Measurements from ENCODE around the gene RBM19.

The RBM19 gene

DNA sequence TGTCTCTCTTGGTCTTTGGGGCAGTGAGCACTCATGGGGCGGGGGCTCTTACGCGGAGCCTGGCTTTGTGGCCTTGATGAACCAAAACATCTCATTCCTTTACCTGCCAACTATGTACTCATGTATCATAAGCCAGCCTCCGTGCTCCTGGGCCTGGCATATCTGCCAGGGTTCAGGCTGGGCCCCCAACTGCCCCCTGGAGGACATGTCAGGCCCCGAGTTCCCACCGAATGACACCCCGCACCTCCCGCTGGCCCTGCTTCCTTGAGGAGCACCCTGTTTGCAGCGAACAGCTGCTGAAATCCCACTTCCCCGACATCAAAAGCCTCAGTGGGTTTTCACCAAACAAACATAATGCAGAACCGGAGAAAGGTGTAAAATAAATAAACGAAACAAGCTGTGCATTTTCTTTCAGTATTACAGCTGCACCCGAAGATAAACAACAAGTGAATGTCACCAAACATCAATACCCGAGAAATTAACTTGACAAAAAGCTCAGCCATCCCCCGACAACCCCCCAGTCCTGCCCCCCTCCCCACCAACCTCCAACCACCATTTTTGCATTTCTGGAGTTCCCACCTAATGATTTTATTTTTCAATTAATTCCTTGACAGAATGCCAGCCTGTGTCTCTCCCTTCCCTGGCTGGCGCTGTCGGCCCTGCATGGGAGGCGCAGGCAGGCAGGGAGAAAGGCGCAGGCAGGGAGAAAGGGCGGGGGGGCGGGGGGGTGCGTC lies 139.2 kb downstream of the RBM19 start:
- DNase-seq, result no peak

DNA sequence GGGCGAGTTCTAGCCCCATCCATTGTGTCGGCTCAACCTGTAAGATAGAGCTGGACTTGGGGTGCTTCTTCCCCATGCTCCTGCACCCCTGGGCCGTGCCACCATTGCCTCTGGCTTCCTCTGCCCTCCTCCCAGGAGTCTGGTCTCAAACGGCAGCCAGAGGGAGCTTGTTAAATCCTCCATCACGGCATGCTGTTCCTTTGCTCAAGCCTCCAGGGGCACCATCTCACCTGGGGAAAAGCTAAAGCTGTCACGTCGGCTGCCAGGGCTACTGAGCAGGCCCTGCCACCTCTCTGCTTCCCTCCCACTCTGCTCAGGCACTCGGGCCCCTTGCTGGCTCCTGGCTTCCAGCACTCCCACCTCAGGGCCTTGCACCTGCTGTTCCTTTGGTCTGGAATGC lies 140.4 kb downstream of the RBM19 start:
- DNase-seq, result no peak

DNA sequence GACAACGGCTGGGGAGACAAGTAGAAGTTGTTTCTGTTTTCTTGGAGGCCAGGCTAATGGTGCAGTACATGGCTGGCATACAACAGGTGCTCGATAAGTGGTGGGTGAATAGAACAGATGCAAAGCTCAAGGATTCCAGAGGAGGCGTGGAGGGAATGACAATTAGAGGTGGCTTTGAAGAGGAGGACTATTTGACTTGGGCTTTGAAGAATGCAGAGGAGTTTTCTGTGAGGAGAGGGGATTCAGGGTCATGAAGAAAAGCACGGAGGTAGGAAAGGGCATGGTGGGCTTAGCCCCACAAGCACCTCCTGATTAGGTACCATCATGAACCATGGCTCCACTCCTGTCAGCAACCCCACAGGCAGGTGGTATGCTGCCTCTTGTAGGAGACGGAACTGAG lies 142.3 kb downstream of the RBM19 start:
- DNase-seq, result no peak

DNA sequence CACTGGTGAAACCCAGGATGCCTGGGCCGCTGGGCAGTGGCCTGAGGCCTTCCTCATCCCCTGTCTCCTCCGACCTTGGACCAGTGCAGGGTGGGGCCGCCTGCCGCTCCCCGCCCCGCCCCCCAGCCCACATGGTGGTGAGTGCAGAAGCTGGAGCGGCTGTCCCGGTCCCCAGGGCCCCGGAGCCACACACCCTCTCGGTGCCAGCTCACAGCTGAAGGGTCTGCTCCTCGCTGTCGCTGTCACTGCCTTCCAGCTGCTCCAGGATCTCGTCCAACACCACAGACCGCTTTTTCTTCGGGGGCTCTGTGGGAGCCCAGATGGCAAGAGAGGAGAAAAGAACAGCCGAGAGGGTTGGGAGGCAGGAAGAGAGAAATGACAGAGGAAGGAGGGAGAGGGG lies 143.1 kb downstream of the RBM19 start:
- DNase-seq, result no peak

DNA sequence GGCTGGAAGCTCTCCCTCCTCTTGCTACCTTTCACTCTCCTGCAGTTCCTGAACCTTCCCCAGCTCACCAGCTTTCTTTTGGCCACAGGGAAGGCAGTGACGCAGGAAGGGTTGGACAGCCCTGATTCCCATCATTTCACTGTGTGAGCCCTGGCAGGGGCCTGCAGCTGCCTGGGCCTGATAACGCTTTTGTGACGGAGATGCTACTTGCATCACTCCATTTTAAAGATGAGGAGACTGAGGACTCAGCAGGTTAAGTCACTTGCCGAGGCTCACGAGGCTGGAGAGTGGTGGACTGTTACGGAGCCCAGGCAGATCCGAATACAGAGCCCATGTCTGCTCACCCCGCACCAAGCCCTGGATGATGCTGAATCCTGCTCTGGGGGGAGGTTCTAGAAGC lies 145.3 kb downstream of the RBM19 start:
- DNase-seq, result no peak

DNA sequence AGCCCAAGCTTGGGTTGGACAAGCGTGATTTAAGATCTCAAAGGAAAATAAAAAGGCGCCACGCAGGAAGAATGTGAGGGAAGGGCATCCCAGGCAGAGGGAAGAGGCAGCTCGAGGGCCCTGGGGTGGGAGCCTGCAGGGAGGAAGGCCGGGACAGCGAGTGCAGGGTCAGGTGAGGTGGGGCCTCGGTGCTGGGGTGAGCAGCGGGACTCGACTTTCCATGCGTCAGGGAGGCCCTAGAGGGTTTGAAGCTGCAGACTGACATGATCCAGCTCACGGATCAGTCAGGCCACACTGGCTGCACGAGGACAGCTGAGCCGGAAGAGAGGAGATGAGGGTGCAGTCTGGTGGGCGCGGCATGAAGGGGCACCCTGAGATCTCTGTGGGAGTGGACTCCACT lies 145.8 kb downstream of the RBM19 start:
- no peak for DNase-seq

DNA sequence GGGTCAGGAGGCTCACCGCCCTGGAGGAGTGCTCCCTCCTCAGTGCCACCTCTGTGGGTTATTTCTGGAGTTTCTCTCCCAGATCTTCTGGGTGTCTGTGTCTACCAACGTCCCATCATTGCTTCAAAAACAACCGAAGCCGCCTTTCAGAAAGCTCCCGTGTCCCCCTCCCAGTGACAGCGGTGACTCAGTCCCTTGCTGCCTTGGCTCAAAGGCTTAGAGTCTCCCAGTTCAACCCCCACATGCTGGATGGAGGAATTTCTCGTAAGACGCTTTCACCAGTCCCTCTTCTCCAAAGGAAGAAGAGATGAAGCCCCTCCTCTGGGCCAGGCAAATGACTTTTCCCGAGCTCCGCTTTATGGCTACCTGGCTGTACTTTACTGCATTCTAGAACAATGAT lies 146.6 kb downstream of the RBM19 start:
- no peak for DNase-seq

DNA sequence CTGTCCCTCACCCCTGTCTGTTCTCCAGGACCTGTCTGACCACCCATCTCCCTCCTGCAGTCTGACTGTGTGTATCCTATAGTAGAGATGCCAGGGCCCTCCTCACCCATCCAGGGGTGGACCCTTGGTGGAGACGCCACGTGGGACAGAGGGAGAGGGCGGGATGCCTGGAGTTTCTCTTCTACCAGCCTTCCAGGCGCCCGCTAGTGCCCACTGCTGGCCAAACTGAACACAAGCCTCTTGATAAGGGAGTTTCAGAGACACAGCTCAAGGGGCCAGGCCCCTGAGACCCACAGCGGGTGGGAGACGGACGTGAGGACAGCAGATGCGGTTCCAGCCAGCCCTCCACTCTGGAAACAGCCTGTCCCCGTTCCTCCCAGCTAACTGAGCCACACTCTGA lies 147.3 kb downstream of the RBM19 start:
- no peak for DNase-seq

DNA sequence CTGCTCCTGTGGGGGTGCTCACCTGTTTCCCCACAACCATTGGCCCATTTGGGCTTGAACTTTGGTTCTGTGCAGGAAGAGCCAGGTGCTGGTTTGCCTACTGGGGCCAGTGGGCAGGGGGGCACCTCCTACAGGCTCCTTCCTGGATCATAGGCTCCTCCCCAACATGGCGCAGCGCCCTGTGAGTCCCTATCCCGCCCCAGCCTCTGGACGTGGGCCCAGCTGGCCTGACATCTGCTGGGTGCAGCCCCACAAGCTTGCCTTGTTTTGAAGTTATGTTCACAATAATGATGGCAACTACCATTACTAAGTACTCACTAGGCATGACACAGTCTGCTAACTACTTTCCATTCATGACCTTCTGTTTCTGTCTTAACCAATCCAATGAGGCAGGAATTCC lies 147.8 kb downstream of the RBM19 start:
- DNase-seq, result no peak

DNA sequence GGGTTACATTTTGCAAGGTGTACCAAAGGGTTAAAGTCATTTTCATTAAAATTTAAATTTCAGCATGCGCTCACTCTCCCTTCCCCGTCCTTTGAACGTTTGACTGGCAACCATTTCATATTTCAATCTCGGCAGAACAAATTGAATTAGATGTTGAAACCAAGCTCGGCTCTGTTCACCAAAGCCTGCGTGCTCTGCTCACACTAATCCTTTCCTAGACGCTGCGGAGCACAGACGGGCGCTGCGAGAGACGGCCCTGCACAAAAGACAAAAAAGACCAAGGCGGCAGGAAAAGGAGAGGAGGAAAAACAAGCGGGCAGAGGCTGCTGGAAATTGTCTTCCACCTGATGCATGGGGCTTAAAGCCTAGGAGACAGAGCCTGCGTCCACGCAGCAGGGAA lies 149.3 kb downstream of the RBM19 start:
- DNase-seq, result no peak

DNA sequence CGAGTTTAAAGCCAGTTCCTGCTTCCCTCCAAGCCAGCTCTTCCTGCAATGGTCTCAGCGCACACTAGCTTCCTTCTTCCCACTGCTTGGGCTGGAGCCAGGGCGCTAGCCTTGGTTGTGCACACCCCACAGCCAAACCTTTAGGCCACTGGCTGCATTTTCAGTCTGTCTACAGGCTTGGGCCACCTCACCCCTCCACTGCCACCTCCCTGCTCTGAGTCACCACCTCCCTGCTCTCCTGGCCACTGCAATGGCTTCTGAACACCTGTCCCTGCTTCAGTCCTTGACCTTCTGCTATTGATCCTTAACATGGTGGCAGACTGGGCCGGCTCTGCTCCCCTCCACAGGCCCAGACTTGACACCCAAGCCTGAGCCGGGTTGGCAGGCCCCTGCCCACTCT lies 151.1 kb downstream of the RBM19 start:
- no peak for DNase-seq

DNA sequence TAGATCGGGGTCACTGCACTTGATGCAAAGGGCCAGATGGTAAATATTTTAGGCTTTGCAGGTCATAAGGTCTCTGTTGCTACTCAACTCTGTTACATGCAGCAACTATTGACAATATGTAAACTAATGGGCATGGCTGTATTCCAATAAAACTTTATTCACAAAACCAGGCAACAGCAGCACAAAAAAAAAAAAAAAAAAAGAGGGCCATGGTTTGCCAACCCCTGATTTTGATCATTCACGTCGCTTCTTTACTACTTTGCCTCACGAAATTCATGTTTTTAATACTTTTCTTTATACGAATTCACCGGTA lies 152.9 kb downstream of the RBM19 start:
- no peak for DNase-seq

DNA sequence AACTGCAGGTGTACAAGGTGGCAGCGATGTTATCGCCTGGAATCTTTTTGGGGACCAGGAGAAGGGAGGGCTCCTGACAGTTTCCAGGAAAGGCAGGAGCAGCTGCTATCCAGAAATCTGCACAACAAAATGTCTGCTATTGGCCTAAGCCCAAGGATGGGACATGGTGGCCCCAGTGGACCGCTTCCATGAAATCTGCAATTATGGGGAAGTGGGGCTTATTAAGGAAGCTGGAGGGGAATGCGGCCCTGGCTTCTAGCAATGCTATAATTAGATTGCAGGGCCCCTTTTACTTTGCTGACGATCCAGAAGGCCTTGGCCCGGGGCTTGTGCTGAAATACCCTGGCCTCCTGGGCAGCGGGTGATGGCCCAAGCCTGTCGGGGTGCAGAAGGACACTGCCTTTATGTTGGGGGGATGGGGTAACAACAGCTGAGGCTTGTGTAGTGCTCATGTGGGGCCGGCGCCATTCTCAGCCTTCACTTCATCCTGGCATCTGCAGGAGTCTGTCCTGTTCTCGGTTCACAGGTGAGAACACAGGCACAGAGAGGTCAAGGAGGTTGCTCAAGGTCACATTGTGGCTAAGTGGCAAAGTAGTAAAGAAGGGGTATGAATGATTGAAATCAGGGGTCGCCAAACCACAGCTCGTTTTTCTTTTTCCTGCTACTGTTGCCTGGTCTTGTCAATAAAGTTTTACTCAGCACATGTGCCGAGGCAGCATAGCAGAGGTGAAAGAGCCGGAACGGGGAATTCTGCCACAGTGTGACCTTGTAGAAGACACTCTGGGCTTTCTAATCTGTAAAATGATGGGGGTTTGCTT lies 153.5 kb downstream of the RBM19 start:
- DNase-seq, result no peak

DNA sequence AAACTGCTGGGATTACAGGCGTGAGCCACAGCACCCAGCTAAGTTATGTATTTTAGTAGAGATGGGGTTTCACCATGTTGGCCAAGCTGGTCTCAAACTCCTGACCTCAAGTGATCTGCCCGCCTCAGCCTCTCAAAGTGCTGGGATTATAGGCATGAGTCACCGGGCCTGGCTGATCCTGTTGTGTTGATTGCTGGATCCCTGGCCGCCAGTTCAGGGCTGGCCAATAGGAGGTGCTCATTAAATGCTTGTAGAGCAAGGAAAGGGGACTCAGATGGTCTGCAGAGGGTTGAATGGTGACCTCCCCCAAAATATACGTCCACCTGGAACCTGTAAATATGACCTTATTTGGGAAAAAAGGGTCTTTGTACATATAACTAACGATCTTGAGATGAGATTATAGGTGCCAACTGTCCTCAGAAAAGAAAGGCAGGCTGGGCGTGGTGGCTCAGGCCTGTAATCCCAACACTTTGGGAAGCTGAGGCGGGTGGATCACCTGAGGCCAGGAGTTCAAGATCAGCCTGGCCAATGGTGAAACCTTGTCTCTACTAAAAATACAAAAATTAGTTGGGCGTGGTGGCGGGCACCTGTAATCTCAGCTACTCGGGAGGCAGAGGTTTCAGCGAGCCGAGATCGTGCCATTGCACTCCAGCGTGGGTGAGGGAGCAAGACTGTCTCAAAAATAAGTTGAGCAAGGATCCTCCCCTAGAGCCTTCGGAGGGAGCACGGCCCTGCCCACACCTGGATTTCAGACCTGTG lies 156.5 kb downstream of the RBM19 start:
- DNase-seq, result peak; percentile 14

DNA sequence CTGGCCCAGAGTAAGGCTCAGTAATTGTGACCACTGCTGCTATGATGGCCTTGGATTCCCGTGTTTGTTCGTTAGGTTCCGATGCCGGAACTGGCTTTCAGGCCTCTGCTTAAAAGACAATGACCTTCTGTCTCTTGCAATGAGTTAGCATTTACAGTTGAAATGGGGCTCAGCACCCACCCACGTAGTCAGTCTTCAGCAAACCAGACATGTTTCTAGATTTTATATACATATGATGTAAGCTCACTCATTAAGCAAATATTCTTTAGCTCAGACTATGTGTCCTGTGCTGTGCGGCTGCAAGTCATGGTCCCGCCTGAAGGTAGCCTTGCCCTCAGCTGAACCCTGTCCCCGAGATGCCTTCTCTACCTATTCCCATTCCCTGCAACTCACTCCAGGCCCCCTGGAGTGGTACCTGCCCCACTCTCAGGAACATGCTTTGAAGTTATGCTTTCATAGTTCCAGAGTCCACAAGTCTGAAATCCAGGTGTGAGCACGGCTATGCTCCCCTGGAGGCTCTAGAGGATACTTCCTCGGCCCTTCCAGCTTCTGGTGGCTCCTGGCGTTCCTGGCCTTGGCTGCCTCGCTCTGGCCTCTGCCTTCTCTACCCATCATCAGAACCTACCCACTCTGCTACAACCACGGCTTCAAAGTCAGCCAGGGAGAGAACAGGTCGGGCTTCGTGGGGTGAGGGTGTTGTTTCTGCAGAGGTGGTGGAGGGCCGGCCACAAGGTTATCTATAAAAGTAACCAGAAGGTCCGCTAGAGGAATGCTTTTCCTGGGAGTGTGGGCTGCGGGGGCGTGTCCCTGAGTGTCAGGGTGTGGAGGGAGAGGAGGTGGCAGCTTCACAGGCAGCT lies 157.8 kb downstream of the RBM19 start:
- DNase-seq, result no peak

DNA sequence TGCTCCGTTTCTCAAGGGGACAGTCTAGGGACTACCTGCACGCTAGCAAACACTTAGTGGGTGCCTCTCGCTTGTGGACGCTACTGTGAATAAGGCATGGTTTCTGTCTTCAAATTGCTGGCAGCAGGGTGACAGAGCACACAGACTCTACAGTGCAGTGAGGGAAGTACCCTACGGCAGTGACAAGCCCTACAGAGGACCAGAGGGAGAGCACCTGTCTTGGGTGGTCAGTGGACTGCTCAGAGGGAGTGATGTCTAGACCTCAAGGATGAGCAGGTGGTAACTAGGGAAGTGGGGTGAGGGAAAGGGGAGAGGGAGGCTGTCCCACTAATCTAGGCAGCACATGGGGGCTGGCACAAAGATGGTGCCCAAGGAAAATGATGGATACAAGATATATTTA lies 160.5 kb downstream of the RBM19 start:
- DNase-seq, result no peak

DNA sequence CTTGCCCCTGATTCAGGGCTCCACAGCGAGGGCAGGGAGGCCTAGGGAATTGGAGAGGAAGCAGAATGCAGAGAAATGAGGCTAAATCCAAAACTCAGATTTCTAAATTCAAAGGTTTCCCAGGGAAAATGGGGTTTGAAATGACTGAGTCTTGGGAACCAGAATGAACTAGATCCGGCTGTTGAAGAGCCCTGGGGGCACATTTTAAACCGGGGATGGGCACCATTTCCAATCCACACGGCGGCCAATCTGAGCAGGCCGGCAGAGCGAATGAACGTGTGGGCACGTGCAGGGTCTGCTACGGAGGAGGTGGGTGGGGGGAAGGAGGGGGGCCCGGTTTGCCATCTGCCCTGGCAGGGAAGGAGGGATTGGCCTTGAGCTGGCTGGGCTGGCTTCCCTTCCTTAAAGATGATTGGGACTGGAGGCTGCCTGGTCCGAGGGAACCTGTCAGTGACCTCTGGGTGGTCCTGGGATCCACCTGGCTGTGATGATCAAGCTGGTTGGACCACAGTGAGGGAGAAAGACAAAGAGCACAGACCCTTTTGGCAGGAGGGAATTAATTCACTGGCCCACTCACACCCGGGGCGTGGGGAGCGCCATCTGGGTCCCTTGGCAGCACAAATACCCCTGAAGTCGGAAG lies 161.0 kb downstream of the RBM19 start:
- no peak for DNase-seq

DNA sequence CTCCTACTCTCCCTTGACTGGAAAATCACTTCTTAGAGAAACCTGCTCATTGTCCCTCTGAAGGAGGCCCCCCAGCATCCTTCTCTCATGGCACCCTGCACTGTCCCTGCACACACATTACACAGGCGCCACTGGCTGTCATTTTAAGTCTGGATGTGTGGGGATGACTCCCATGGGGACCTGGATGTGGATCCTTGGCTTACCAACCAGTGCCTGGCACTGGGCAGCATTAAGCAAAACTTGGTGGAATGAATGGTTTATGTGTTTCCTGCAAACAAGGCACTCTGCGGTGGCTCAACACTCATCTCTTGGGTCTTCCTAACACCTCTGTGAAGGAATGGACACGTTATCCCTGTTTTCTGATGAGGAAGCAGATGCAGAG lies 162.4 kb downstream of the RBM19 start:
- DNase-seq, result no peak

DNA sequence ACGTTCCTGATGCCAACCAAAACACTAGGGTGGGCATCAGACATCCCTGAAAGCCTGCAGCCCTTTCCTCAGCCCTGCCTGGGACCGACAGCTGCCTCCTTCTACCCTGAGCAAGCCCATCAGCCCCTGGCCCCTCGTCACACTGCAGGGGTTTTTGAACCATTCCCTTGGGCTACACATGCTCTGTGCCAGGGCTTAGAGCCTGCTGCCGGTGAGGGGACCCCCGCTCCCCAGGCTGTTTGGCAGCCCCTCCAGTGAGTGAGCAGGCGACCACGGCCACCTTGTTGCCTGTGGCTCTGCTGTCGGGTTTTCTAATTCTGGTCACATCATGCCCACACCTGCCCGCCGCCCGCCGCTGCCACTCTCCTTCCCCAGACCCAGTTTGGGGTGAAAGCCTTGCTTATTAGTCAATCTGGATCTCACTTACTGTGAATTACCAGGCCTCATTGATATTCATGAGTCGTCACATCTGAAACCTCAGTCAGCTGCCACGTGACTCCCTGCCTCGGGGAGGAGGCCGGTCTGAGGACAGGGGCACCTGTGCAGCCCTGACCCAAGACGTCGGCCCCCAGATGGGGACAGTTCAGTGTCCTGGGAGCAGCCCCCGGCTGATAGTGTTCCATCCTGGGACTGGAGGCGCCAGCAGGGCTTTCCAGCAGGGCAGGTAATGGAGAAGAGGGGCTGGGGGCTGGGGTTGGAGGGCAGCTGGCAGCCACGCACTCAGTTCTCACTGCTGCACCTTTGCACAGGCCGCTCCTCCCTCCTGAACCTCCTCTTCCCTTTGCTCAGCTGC lies 163.0 kb downstream of the RBM19 start:
- DNase-seq, result no peak

DNA sequence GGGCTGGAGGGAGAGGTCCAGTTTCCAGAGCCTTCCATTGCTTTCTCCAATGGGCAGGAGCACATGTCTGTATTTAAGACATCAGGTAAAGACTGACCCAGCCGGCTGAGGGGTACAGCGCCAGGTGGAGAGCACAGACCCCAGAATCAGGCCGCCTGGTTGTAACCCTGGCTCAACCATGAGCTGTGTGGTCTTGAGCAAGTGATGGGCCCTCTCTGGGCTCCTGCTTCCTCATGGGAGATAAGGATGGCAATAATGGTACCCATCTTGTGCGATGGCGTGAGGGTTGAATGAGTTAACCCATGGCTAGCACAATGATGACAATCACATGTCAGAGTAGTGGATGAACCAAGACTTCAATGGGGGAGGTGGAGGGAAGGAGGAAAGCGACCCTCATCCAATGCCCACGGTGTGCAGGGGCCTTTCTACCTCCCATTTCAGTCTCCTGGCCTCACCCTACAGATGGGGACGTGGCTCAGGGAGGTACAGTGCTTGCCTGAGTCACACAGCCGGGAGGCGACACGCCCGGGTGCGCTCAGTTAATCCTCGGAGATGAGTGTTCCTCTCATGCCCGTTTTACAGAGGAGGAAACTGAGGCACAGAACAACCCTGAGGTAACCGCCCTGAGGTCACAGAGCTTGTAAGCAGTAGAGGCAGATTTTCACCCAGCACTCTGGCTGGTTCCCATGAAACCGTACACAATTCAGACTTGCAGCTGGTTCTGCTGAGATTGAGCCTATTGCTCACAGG lies 163.9 kb downstream of the RBM19 start:
- DNase-seq, result no peak

DNA sequence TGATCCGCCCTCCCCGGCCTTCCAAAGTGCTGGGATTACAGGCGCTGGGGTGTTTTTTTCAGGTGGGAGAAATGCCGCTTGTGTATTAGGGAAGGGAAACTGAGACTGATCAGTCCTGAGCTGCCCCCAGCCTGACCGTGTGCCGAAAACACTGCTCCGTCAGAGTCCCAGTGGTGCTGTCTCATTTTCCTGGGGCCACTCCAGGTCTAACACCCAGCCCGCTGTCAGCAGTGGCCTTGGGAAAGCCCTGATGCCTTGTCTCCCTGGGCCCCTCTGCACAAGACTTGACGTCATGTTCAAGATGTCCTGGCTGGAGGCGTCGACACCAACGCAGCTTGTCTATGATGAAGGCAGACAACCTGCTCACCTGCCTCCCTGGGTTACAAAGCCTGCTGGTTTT lies 165.9 kb downstream of the RBM19 start:
- DNase-seq, result no peak
